Karpas-422 (cell line): ENCODE data around the gene FCHSD2. TPM values are rescaled to one million over a fixed set of nuclear protein-coding genes. Genes with fewer than 3 reads are reported as not detected.

Experiments used
- DNase-seq: peaks from one replicate; pipeline ENCODE4 v3.0.0-alpha.2; 2015
- H2AFZ ChIP-seq: fragments of 200-600 bp; sonication (generic); 2 replicates; pipeline ENCODE4 v1.6.1; 2014; ENCODE audit warnings: antibody characterized with exemption, low read length, mixed read lengths
- H3K27ac ChIP-seq: fragments of 200-600 bp; sonication (generic); 2 replicates; pipeline ENCODE4 v1.5.1; 2014; ENCODE audit warnings: mild to moderate bottlenecking, low read length, moderate library complexity
- H3K27me3 ChIP-seq: fragments of 200-600 bp; sonication (generic); 2 replicates; pipeline ENCODE4 v1.6.1; 2014; ENCODE audit warnings: low read length, mixed read lengths
- H3K36me3 ChIP-seq: fragments of 200-600 bp; sonication (generic); 2 replicates; pipeline ENCODE4 v1.6.1; 2014; ENCODE audit warnings: low read length, mixed read lengths; ENCODE audit not compliant: insufficient read depth
- H3K4me1 ChIP-seq: fragments of 200-600 bp; sonication (generic); 2 replicates; pipeline ENCODE4 v1.6.1; 2014; ENCODE audit warnings: mild to moderate bottlenecking, low read length, mixed read lengths
- H3K4me2 ChIP-seq: fragments of 200-600 bp; sonication (generic); 2 replicates; pipeline ENCODE4 v1.6.1; 2014; ENCODE audit warnings: low read length, low read depth, mild to moderate bottlenecking; ENCODE audit not compliant: poor library complexity, severe bottlenecking
- H3K4me3 ChIP-seq: fragments of 200-600 bp; sonication (generic); 2 replicates; pipeline ENCODE4 v1.5.1; 2014; ENCODE audit warnings: mild to moderate bottlenecking, antibody characterized with exemption, low read length, mixed read lengths
- H3K79me2 ChIP-seq: fragments of 200-600 bp; sonication (generic); 2 replicates; pipeline ENCODE4 v1.6.1; 2014; ENCODE audit warnings: mild to moderate bottlenecking, low read length, mixed read lengths
- H3K9ac ChIP-seq: fragments of 200-600 bp; sonication (generic); 2 replicates; pipeline ENCODE4 v1.6.0; 2014; ENCODE audit warnings: low read length
- H3K9me2 ChIP-seq: fragments of 200-600 bp; sonication (generic), shearing (Covaris generic); replicated peaks from 2 replicates; pipeline ENCODE4 v1.6.0; 2014; ENCODE audit warnings: mild to moderate bottlenecking, low read length, moderate library complexity; ENCODE audit not compliant: insufficient read depth
- H3K9me3 ChIP-seq: fragments of 300-700, 200-600 bp; sonication (generic); 2 replicates; pipeline ENCODE4 v1.6.1; 2014; ENCODE audit warnings: low read length, mixed read lengths
- H4K20me1 ChIP-seq: fragments of 200-600 bp; sonication (generic); 2 replicates; pipeline ENCODE4 v1.6.1; 2014; ENCODE audit warnings: mild to moderate bottlenecking, antibody characterized with exemption, low read length, low read depth; ENCODE audit not compliant: insufficient read depth
- total RNA-seq: library from RNA; depleted of rRNA; stranded (reverse); fragments of >200 nt; shearing (Covaris generic); gene quantifications from 2 replicates; pipeline ENCODE4 v1.2.3, GENCODE V29; 2014; ENCODE audit warnings: low replicate concordance

FCHSD2 gene
- total RNA-seq, 1 experiment from 2014 or later = 48.2 TPM

GRCh38 chr11:73116636-73117035, 25.5 kb downstream of the FCHSD2 start:
- Histone ChIP-seq H3K27me3 (no peaks in the 10 kb centered on the region), H3K79me2 (peaks cover 94% of the 10 kb centered on the region), H3K36me3 (peaks cover 69% of the 10 kb centered on the region), H3K9ac (no peak overlapping the region), H3K4me1 (no peaks in the 10 kb centered on the region), H3K27ac (no peak overlapping the region), H3K9me2 (no peaks in the 10 kb centered on the region), H4K20me1 (no peaks in the 10 kb centered on the region; the same call in 1 of the 2 replicates), H3K9me3 (no peaks in the 10 kb centered on the region), H3K4me3 (no peak overlapping the region), H2AFZ (no peak overlapping the region), H3K4me2 (no peak overlapping the region)
- DNase-seq = no peak

GRCh38 chr11:73114835-73115220, 27.3 kb downstream of the FCHSD2 start:
- Histone ChIP-seq H4K20me1 (no peaks in the 10 kb centered on the region; the same call in 1 of the 2 replicates), H3K27me3 (no peaks in the 10 kb centered on the region), H3K9me3 (no peaks in the 10 kb centered on the region), H3K4me3 (no peak overlapping the region), H3K4me2 (no peak overlapping the region), H3K79me2 (peaks cover 95% of the 10 kb centered on the region), H3K9me2 (no peaks in the 10 kb centered on the region), H3K36me3 (peaks cover 58% of the 10 kb centered on the region), H2AFZ (no peak overlapping the region), H3K4me1 (no peaks in the 10 kb centered on the region), H3K27ac (no peak overlapping the region), H3K9ac (no peak overlapping the region)
- DNase-seq = no peak

DNA sequence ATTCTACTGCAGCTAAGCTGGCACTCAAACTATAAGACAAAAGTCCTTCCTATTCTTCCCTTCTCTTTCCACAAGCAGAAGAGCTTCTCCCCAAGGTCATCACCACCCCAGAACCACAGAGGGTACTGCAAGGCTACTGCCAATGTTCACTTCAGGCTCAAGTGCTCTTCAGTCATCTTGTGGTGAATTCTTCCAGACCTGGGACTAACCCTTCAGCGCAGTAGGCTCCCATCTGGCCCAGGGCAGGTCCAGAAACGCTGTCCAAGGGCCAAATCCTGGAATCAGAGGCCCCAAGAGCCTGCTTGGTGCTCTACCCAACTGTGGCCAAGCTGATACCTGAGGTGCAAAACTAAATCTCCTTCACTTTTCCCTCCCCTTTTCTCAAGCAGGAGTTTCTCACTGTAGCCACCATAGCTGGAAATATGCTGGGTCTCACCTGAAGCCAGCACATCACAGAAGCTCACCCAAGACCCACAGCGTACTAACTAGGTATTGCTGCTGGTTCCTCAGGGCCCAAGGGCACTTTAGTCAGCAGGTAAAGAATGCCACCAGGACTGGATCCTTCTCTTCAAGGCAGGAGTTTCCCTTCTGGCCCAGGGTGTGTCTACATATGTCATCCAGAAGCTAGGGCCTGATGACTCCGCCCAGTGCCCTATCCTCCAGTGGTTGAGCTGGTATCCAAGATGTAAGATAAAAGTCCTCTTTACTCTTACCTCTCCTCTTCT, 27.8 kb downstream of the FCHSD2 start:
- Histone ChIP-seq H3K9ac (no peak overlapping the region), H3K9me2 (no peaks in the 10 kb centered on the region), H4K20me1 (no peaks in the 10 kb centered on the region; the same call in 1 of the 2 replicates), H3K27me3 (no peaks in the 10 kb centered on the region), H3K9me3 (no peaks in the 10 kb centered on the region), H3K36me3 (peaks cover 52% of the 10 kb centered on the region), H3K4me3 (no peak overlapping the region), H3K27ac (no peak overlapping the region), H2AFZ (no peak overlapping the region), H3K79me2 (peaks cover 95% of the 10 kb centered on the region), H3K4me2 (no peak overlapping the region), H3K4me1 (no peaks in the 10 kb centered on the region)
- no peak for DNase-seq

DNA sequence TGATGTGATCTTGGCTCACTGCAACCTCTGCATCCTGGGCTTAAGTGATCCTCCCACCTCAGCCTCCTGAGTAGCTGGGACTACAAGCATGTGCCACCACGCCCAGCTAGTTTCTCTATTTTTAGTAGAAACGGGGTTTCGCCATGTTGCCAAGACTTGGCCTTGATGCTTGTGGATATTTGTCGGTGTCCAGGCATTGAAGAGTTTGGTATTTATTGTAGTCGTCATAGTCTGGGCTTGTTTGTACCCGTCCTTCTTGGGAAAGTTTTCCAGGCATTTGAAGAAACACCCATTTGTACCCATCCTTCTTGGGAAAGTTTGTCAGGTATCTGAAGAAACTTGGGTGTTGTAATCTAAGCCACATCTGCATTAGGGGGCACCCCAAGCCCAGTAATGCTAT, 28.7 kb downstream of the FCHSD2 start:
- Histone ChIP-seq H3K79me2 (peaks cover 93% of the 10 kb centered on the region), H3K4me1 (no peaks in the 10 kb centered on the region), H3K4me3 (no peak overlapping the region), H3K4me2 (no peak overlapping the region), H2AFZ (no peak overlapping the region), H3K9ac (no peak overlapping the region), H3K27me3 (no peaks in the 10 kb centered on the region), H3K27ac (no peak overlapping the region), H4K20me1 (no peaks in the 10 kb centered on the region; the same call in 1 of the 2 replicates), H3K9me3 (no peaks in the 10 kb centered on the region), H3K9me2 (no peaks in the 10 kb centered on the region), H3K36me3 (peaks cover 44% of the 10 kb centered on the region)
- DNase-seq = no peak

GRCh38 chr11:73107597-73107996, 34.5 kb downstream of the FCHSD2 start:
- Histone ChIP-seq H2AFZ (no peak overlapping the region), H3K9me2 (no peaks in the 10 kb centered on the region), H3K9me3 (no peaks in the 10 kb centered on the region), H3K9ac (no peak overlapping the region), H3K4me1 (peaks cover 37% of the 10 kb centered on the region), H3K27me3 (no peaks in the 10 kb centered on the region), H4K20me1 (no peaks in the 10 kb centered on the region), H3K79me2 (peaks cover 94% of the 10 kb centered on the region), H3K27ac (no peak overlapping the region), H3K4me3 (no peak overlapping the region), H3K4me2 (no peak overlapping the region), H3K36me3 (peaks cover 10% of the 10 kb centered on the region; the same call in 1 of the 2 replicates)
- DNase-seq = no peak

GRCh38 chr11:73106347-73106746, 35.8 kb downstream of the FCHSD2 start:
- no peak overlapping the region; the same call in 1 of the 2 replicates for H3K27ac ChIP-seq
- H3K9me3 ChIP-seq = no peaks in the 10 kb centered on the region
- no peak for DNase-seq
- no peak overlapping the region for H3K9ac ChIP-seq
- no peak overlapping the region for H3K4me3 ChIP-seq
- H3K9me2 ChIP-seq = no peaks in the 10 kb centered on the region
- peaks cover 9% of the 10 kb centered on the region; the same call in 1 of the 2 replicates for H4K20me1 ChIP-seq
- H3K36me3 ChIP-seq = peaks cover 19% of the 10 kb centered on the region; the same call in 1 of the 2 replicates
- peaks cover 95% of the 10 kb centered on the region for H3K79me2 ChIP-seq
- no peak overlapping the region for H3K4me2 ChIP-seq
- H2AFZ ChIP-seq = no peak overlapping the region
- H3K27me3 ChIP-seq = no peaks in the 10 kb centered on the region
- peaks cover 46% of the 10 kb centered on the region for H3K4me1 ChIP-seq

- Histone ChIP-seq H3K9me3 (no peaks in the 10 kb centered on the region), H3K4me2 (no peak overlapping the region), H3K27ac (no peak overlapping the region), H2AFZ (no peak overlapping the region), H3K36me3 (peaks cover 44% of the 10 kb centered on the region; the same call in 1 of the 2 replicates), H3K79me2 (peaks cover 98% of the 10 kb centered on the region), H3K9ac (no peak overlapping the region), H3K4me3 (no peak overlapping the region), H3K4me1 (peaks cover 36% of the 10 kb centered on the region), H3K27me3 (no peaks in the 10 kb centered on the region), H4K20me1 (peaks cover 24% of the 10 kb centered on the region), H3K9me2 (no peaks in the 10 kb centered on the region)
- DNase-seq = no peak
These were observed 41.5 kb downstream of the FCHSD2 start for GRCh38 chr11:73100578-73100977.

GRCh38 chr11:73099512-73100266, 42.4 kb downstream of the FCHSD2 start:
- no peak for DNase-seq
- H3K27ac ChIP-seq = no peak overlapping the region
- no peak overlapping the region for H3K9ac ChIP-seq
- H3K4me1 ChIP-seq = peaks cover 29% of the 10 kb centered on the region
- no peak overlapping the region for H3K4me2 ChIP-seq
- no peaks in the 10 kb centered on the region for H3K27me3 ChIP-seq
- no peak overlapping the region for H2AFZ ChIP-seq
- no peaks in the 10 kb centered on the region for H3K9me3 ChIP-seq
- peaks cover 50% of the 10 kb centered on the region; the same call in 1 of the 2 replicates for H3K36me3 ChIP-seq
- H3K79me2 ChIP-seq = peaks cover 98% of the 10 kb centered on the region
- no peak overlapping the region for H3K4me3 ChIP-seq
- no peaks in the 10 kb centered on the region for H3K9me2 ChIP-seq
- H4K20me1 ChIP-seq = peaks cover 24% of the 10 kb centered on the region
